IMR-90 (cell line): ENCODE measurements around the gene ATG7. TPM values are rescaled to one million over a fixed set of nuclear protein-coding genes. Genes with fewer than 3 reads are reported as not detected.

ENCODE experiments used
- ATAC-seq: fragments of 200-7000 bp; cut with Tn5 transposase; 2 replicates; pipeline ENCODE4 v1.9.1; 2020; ENCODE audit warnings: low read depth, mild to moderate bottlenecking, moderate library complexity
- BruUV-seq: library from RNA; stranded (reverse); fragments of 400-500 nt; replicated peaks from 2 replicates; lab custom pipeline; 2021; lab: Mats Ljungman, UMichigan
- CTCF ChIA-PET: fragments of 300-600 bp; formaldehyde crosslinking; extraction: SDS; loops from one replicate; lab custom pipeline; 2021; ENCODE audit warnings: antibody characterized with exemption; lab: Yijun Ruan, JAX
- POLR2A ChIA-PET: fragments of 300-600 bp; sonication (Branson Sonifier 250); formaldehyde crosslinking; loops from one replicate; lab custom pipeline; 2022; ENCODE audit warnings: antibody characterized with exemption; ENCODE audit not compliant: unreplicated experiment; lab: Charles Lee
- DNase-seq: peaks from one replicate; pipeline ENCODE4 v3.0.0; 2013
- H2AFZ ChIP-seq: replicated peaks from 2 replicates; pipeline ENCODE3; 2013; ENCODE audit warnings: low read length, mild to moderate bottlenecking; ENCODE audit not compliant: poor library complexity
- H2AK5ac ChIP-seq: 2 replicates; pipeline ENCODE4 v1.6.1; 2013; ENCODE audit warnings: low read depth, low read length, inconsistent platforms
- H2AK9ac ChIP-seq: replicated peaks from 2 replicates; pipeline ENCODE3; 2013; ENCODE audit warnings: mild to moderate bottlenecking, low read depth, low read length, moderate library complexity; ENCODE audit not compliant: poor library complexity
- H2BK120ac ChIP-seq: 2 replicates; pipeline ENCODE4 v1.6.1; 2013; ENCODE audit warnings: low read depth, low read length, inconsistent platforms
- H2BK15ac ChIP-seq: 3 replicates; pipeline ENCODE4 v1.6.1; 2013; ENCODE audit warnings: low read depth, low read length, inconsistent platforms
- H2BK20ac ChIP-seq: 2 replicates; pipeline ENCODE4 v1.6.1; 2013; ENCODE audit warnings: low read depth, mild to moderate bottlenecking, inconsistent platforms, low read length, moderate library complexity
- H2BK5ac ChIP-seq: 2 replicates; pipeline ENCODE4 v1.6.1; 2013; ENCODE audit warnings: mild to moderate bottlenecking, low read depth, low read length, inconsistent platforms; ENCODE audit not compliant: poor library complexity, severe bottlenecking
- H3K14ac ChIP-seq: replicated peaks from 2 replicates; pipeline ENCODE4 v1.6.1; 2013; ENCODE audit warnings: low read depth, low read length, inconsistent platforms
- H3K18ac ChIP-seq: 2 replicates; pipeline ENCODE4 v1.6.1; 2013; ENCODE audit warnings: low read depth, low read length, control low read depth
- H3K23ac ChIP-seq: 2 replicates; pipeline ENCODE4 v1.6.1; 2013; ENCODE audit warnings: low read depth, low read length, inconsistent platforms
- H3K27ac ChIP-seq: 2 replicates; pipeline ENCODE4 v1.5.1; 2013; ENCODE audit warnings: mild to moderate bottlenecking, control low read depth, low read length; ENCODE audit not compliant: insufficient read depth
- H3K27me3 ChIP-seq: 2 replicates; pipeline ENCODE4 v1.6.1; 2013; ENCODE audit warnings: low read length; ENCODE audit not compliant: control insufficient read depth, insufficient read depth
- H3K36me3 ChIP-seq: 2 replicates; pipeline ENCODE4 v1.6.1; 2013; ENCODE audit warnings: low read length, mixed read lengths; ENCODE audit not compliant: control insufficient read depth, insufficient read depth
- H3K4ac ChIP-seq: 2 replicates; pipeline ENCODE4 v1.6.1; 2013; ENCODE audit warnings: low read depth, low read length, inconsistent platforms
- H3K4me1 ChIP-seq: 2 replicates; pipeline ENCODE4 v1.6.1; 2013; ENCODE audit warnings: low read length, mixed read lengths; ENCODE audit not compliant: control insufficient read depth, insufficient read depth
- H3K4me2 ChIP-seq: 2 replicates; pipeline ENCODE4 v1.6.1; 2013; ENCODE audit warnings: low read depth, mild to moderate bottlenecking, control low read depth, low read length, moderate library complexity
- H3K4me3 ChIP-seq: 2 replicates; pipeline ENCODE4 v1.5.1; 2013; ENCODE audit warnings: low read depth, mild to moderate bottlenecking, control low read depth, low read length, moderate library complexity; ENCODE audit not compliant: insufficient read depth
- H3K56ac ChIP-seq: 2 replicates; pipeline ENCODE4 v1.6.1; 2013; ENCODE audit warnings: low read length, inconsistent platforms; ENCODE audit not compliant: insufficient read depth; ENCODE audit errors: extremely low read depth
- H3K79me1 ChIP-seq, 2 experiments: 2 replicates each; pipeline ENCODE4 v1.6.1; 2013; ENCODE audit warnings: low read length in 2 of 2, inconsistent platforms in 1 of 2, low read depth in 1 of 2
- H3K9ac ChIP-seq: 2 replicates; pipeline ENCODE4 v1.6.1; 2013; ENCODE audit warnings: low read depth, low read length, control low read depth
- H3K9me1 ChIP-seq: 2 replicates; pipeline ENCODE4 v1.6.1; 2013; ENCODE audit warnings: low read length, inconsistent platforms; ENCODE audit not compliant: insufficient read depth
- H3K9me3 ChIP-seq: 2 replicates; pipeline ENCODE4 v1.6.1; 2013; ENCODE audit warnings: low read length; ENCODE audit not compliant: control insufficient read depth, insufficient read depth
- H4K20me1 ChIP-seq: 2 replicates; pipeline ENCODE4 v1.6.1; 2013; ENCODE audit warnings: low read length, inconsistent platforms; ENCODE audit not compliant: insufficient read depth
- H4K5ac ChIP-seq: 2 replicates; pipeline ENCODE4 v1.6.1; 2013; ENCODE audit warnings: mild to moderate bottlenecking, low read depth, low read length, control low read depth
- H4K8ac ChIP-seq, 2 experiments: 2 replicates each; pipeline ENCODE4 v1.6.1; 2013; ENCODE audit warnings: low read depth in 2 of 2, low read length in 2 of 2, control low read depth in 1 of 2, inconsistent platforms in 1 of 2
- H4K91ac ChIP-seq: 2 replicates; pipeline ENCODE4 v1.6.1; 2013; ENCODE audit warnings: low read depth, low read length, inconsistent platforms; ENCODE audit not compliant: insufficient read depth
- BHLHE40 ChIP-seq: fragments of 150-350 bp; IDR thresholded peaks from 2 replicates; pipeline ENCODE4 v1.6.1; 2016; ENCODE audit warnings: mild to moderate bottlenecking, low read depth, low read length
- FOS ChIP-seq: fragments of 150-350 bp; IDR thresholded peaks from 2 replicates; pipeline ENCODE4 v1.6.1; 2016; ENCODE audit warnings: low read depth, low read length
- MXI1 ChIP-seq: IDR thresholded peaks from 2 replicates; pipeline ENCODE4 v1.6.1; 2012; ENCODE audit warnings: low read depth, mild to moderate bottlenecking, low read length, moderate library complexity, borderline replicate concordance
- POLR2A ChIP-seq: IDR thresholded peaks from 2 replicates; pipeline ENCODE4 v1.6.1; 2012; ENCODE audit warnings: mild to moderate bottlenecking, low read depth, low read length
- RAD21 ChIP-seq: IDR thresholded peaks from 2 replicates; pipeline ENCODE4 v1.6.1; 2012; ENCODE audit warnings: low read length, improper control_type of control experiment
- RCOR1 ChIP-seq: IDR thresholded peaks from 2 replicates; pipeline ENCODE4 v1.6.1; 2012; ENCODE audit warnings: mild to moderate bottlenecking, low read length, improper control_type of control experiment; ENCODE audit not compliant: insufficient replicate concordance
- RFX5 ChIP-seq: IDR thresholded peaks from 2 replicates; pipeline ENCODE4 v1.8.0; 2012; ENCODE audit warnings: low read depth, mild to moderate bottlenecking, low read length, moderate library complexity
- SMC3 ChIP-seq: fragments of 150-350 bp; IDR thresholded peaks from 2 replicates; pipeline ENCODE4 v1.6.1; 2016; ENCODE audit warnings: low read depth, mild to moderate bottlenecking, antibody characterized with exemption, low read length, moderate library complexity
- WGBS, 2 experiments: methylation state at CpG; one replicate each; pipeline versions ENCODE4 v1.1.5 to v1.1.7; 2013; ENCODE audit warnings: missing lambda C conversion rate in 2 of 2; ENCODE audit not compliant: insufficient read length in 1 of 2; ENCODE audit errors: extremely low coverage in 2 of 2; 5-methylcytosine and 5-hydroxymethylcytosine counted together
- dilution Hi-C: fragments of 300-500 bp; cut with HindIII; formaldehyde crosslinking; loops from one replicate; pipeline ENCODE4 v1.14.3; 2018; ENCODE audit warnings: low sequenced_read_pairs; ENCODE audit not compliant: unreplicated experiment
- in situ Hi-C: fragments of 300-500 bp; cut with MboI; formaldehyde crosslinking; loops from 3 replicates; pipeline ENCODE4 v1.14.3; 2019; ENCODE audit warnings: low sequenced_read_pairs, inconsistent platforms, mixed read lengths
- intact Hi-C: fragments of 100-400 bp; cut with micrococcal nuclease; formaldehyde crosslinking; loops from 2 replicates; pipeline ENCODE4 v1.10.0; 2022
- polyA plus RNA-seq, 3 experiments: library from polyadenylated mRNA; depleted of rRNA; stranded (reverse); fragments of >200 nt; gene quantifications; 2 replicates each; pipeline ENCODE4 v1.2.3, GENCODE V29; 2012; ENCODE audit warnings: low replicate concordance in 1 of 3
- total RNA-seq: library from RNA; depleted of rRNA; stranded (reverse); fragments of >200 nt; gene quantifications from 2 replicates; pipeline ENCODE4 v1.2.3, GENCODE V29; 2012
- TF ChIP-seq, protein P1 (sequence below): fragments of 150-350 bp; IDR thresholded peaks from 2 replicates; pipeline ENCODE4 v1.6.1; 2016; ENCODE audit warnings: low read depth, mild to moderate bottlenecking, low read length, moderate library complexity, borderline replicate concordance
- TF ChIP-seq, protein P2 (sequence below): conservative IDR thresholded peaks from 2 replicates; pipeline ENCODE4 v1.5.1; 2012; ENCODE audit warnings: mild to moderate bottlenecking, low read depth, low read length, improper control_type of control experiment

Gene ATG7
- total and polyA plus RNA-seq, 2 of the 4 experiments (the other 2 are of a cell fraction), result 15.6 to 51.4 TPM

DNA sequence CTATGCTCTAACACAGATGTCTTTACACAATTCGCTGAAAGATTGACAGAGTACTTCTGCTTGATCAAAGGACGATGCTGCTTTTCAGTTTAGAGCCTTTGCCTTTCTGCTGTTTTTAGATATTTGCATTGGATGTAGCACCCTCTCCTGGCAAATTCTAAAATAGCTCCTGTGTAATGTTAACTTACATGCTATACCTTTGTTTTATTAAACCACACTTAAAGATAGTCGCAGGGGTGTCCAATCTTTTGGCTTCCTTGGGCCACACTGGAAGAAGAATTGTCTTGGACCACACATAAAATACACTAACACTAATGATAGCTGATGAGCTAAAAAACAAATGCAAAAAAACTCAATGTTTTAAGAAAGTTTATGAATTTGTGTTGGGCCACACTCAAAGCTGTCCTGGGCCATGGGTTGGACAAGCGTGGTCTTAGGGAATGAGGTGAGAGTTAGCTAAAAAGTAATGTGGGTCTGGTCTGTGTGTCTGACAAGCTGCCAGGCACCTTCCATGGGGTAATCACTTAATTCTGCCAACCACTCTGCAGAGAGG, 62.9 kb downstream of the ATG7 start:
- peak overlapping the region; percentile 18 for H2BK5ac ChIP-seq
- no peak overlapping the region for H2AK9ac ChIP-seq
- H3K4me3 ChIP-seq, result no peak overlapping the region
- no CpG with 5 or more reads among the region's 4 CpGs for WGBS, 2 experiments
- no peaks in the 10 kb centered on the region for H3K9me1 ChIP-seq
- H4K5ac ChIP-seq, result no peak overlapping the region
- in situ Hi-C loops (loop anchor here (5.0 to 25.0 kb wide), 4 partner anchors 173 to 573 kb away; partner anchors contain the start of gene HRH1), dilution Hi-C loops (no loop called here), intact Hi-C loops (loop anchor here (1.0 to 2.0 kb wide), 6 partner anchors 63 to 576 kb away; partner anchors contain the start of gene ATG7)
- H4K20me1 ChIP-seq, result no peaks in the 10 kb centered on the region
- no peaks in the 10 kb centered on the region for H3K9me3 ChIP-seq
- no peak overlapping the region for H4K91ac ChIP-seq
- H3K23ac ChIP-seq, result no peak overlapping the region
- H3K4me1 ChIP-seq, result peaks cover 10% of the 10 kb centered on the region
- ChIA-PET POLR2A (no interaction called here), CTCF (interaction anchor here (0.5 to 2.1 kb wide), 8 partner anchors 10 to 576 kb away, joined by 3 to 18 read pairs (median 4); partner anchors contain the start of gene HRH1)
- peak overlapping the region; percentile 23; the same call in 1 of the 2 replicates for H2BK120ac ChIP-seq
- no peak overlapping the region for H3K27ac ChIP-seq
- H3K36me3 ChIP-seq, result no peaks in the 10 kb centered on the region
- H2BK15ac ChIP-seq, result no peak overlapping the region; the same call in 2 of the 3 replicates
- H3K9ac ChIP-seq, result no peak overlapping the region
- no TSS peak for BruUV-seq
- peaks cover 0 to 4% of the 10 kb centered on the region in 2 experiments; a peak in 1 of 4 replicates for H3K79me1 ChIP-seq
- 0 out of 2 replicates have a peak overlapping the region, but pooled peaks have one; percentile 61 for H2AK5ac ChIP-seq
- DNase-seq (peak; percentile 81), ATAC-seq (peak; percentile 81)
- H3K27me3 ChIP-seq, result no peaks in the 10 kb centered on the region
- H3K4me2 ChIP-seq, result no peak overlapping the region
- no peak overlapping the region for H3K56ac ChIP-seq
- no peak overlapping the region; the same call in 1 of the 2 replicates for H3K4ac ChIP-seq
- H3K14ac ChIP-seq, result no peak overlapping the region
- no peak overlapping the region; the same call in 1 of the 2 replicates for H3K18ac ChIP-seq
- H4K8ac ChIP-seq, result peak overlapping the region in 1 of 2 experiments; percentile 24; a peak in 1 of 4 replicates
- H2BK20ac ChIP-seq, result no peak overlapping the region
- TF ChIP-seq MXI1, result no peak
- TF ChIP-seq POLR2A, result no peak
- TF ChIP-seq, protein P1, sequence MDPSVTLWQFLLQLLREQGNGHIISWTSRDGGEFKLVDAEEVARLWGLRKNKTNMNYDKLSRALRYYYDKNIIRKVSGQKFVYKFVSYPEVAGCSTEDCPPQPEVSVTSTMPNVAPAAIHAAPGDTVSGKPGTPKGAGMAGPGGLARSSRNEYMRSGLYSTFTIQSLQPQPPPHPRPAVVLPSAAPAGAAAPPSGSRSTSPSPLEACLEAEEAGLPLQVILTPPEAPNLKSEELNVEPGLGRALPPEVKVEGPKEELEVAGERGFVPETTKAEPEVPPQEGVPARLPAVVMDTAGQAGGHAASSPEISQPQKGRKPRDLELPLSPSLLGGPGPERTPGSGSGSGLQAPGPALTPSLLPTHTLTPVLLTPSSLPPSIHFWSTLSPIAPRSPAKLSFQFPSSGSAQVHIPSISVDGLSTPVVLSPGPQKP, result no peak
- peak; percentile 91 for TF ChIP-seq RAD21
- TF ChIP-seq BHLHE40, result no peak
- peak; percentile 71 for TF ChIP-seq SMC3
- TF ChIP-seq FOS, result no peak
- TF ChIP-seq RFX5, result no peak
- no peak for TF ChIP-seq RCOR1
- TF ChIP-seq, protein P2, sequence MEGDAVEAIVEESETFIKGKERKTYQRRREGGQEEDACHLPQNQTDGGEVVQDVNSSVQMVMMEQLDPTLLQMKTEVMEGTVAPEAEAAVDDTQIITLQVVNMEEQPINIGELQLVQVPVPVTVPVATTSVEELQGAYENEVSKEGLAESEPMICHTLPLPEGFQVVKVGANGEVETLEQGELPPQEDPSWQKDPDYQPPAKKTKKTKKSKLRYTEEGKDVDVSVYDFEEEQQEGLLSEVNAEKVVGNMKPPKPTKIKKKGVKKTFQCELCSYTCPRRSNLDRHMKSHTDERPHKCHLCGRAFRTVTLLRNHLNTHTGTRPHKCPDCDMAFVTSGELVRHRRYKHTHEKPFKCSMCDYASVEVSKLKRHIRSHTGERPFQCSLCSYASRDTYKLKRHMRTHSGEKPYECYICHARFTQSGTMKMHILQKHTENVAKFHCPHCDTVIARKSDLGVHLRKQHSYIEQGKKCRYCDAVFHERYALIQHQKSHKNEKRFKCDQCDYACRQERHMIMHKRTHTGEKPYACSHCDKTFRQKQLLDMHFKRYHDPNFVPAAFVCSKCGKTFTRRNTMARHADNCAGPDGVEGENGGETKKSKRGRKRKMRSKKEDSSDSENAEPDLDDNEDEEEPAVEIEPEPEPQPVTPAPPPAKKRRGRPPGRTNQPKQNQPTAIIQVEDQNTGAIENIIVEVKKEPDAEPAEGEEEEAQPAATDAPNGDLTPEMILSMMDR, result peak; percentile 82
- no peak overlapping the region for H2AFZ ChIP-seq
